ENCODE data around the gene CD19.
"Not testable (repeated sequence)": the region's sequence is repeated elsewhere in the genome, so short reads cannot be mapped to it uniquely, and the experiment has no call there.

The CD19 gene

GRCh38 chr16:28910086-28911031 is 21.4 kb upstream of the CD19 start:
- no peak for DNase-seq

GRCh38 chr16:28912558-28912957 is 19.2 kb upstream of the CD19 start:
- DNase-seq = no peak

- DNase-seq = no peak
Measured at GRCh38 chr16:28913946-28914724, 17.6 kb upstream of the CD19 start.

- DNase-seq = no peak
Measured at GRCh38 chr16:28915181-28915580, 16.6 kb upstream of the CD19 start.

GRCh38 chr16:28917095-28917494 is 14.7 kb upstream of the CD19 start:
- no peak for DNase-seq

DNA sequence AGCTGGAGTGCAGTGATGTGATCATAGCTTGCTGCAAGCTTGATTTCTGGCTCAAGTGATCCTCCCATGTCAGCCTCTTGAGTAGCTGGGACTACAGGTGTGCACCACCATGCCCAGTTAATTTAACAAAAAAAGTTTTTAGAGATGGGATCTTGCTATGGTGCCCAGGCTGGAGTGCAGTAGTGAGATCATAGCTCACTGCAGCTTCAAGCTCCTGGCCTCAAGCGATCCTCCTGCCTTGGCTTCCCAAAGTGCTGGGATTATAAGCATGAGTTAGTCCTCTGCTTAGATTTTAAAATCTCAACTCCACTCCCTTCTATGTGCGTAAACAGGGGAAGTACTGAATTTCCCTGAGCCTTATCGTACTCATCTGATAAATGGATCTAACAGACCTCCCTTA is 13.1 kb upstream of the CD19 start:
- DNase-seq = no peak

GRCh38 chr16:28923231-28923587 is 8.6 kb upstream of the CD19 start:
- DNase-seq = no peak

DNA sequence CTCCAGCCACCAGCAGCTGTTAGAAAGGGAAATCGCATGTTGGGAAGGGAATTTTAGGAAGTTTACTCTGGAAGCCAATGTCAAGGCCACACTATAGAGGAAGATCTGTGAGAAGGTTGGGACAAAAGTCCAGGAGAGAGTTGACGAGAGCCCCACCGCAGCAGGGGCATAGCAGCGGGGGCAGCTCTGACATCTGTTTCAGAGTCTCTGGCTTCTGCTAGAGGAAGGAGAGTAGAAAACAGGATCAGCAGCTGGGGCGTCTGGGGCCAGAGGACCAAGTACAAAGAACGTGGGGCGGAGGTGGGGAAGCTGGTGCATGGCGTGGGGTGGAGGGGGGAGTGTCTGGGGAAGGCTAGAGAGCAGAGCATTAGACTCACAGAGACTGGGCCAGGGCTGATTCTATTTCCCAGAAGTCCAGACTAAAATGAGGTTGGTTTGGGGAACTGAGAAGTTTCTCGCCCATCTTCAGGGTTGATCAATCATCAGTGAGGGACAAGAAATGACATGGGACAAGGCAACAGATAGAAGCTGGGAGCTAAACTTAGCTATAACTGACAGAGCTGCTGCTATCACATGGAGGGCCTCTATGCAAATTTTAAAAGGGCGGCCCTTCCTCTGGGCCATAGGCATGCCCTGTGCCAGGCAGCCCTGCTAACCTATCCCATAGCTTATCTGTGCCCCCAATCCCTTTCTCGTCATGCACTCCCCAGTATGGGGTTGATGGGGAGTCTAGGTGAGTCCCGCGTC is 7.9 kb upstream of the CD19 start:
- no peak for DNase-seq

- DNase-seq = no peak
Measured at GRCh38 chr16:28924399-28924761, 7.4 kb upstream of the CD19 start.

GRCh38 chr16:28924762-28925385 is 6.9 kb upstream of the CD19 start, which contains the start of gene RABEP2:
Gene RABEP2, minus strand, starts transcription at chr16:28925238. Its CDS starts 75 bp downstream, at chr16:28925163.
- peak; percentile 63 for DNase-seq

GRCh38 chr16:28925386-28926228 is 6.2 kb upstream of the CD19 start:
- no peak for DNase-seq

GRCh38 chr16:28926284-28926683 is 5.5 kb upstream of the CD19 start:
- DNase-seq = not testable (repeated sequence)

DNA sequence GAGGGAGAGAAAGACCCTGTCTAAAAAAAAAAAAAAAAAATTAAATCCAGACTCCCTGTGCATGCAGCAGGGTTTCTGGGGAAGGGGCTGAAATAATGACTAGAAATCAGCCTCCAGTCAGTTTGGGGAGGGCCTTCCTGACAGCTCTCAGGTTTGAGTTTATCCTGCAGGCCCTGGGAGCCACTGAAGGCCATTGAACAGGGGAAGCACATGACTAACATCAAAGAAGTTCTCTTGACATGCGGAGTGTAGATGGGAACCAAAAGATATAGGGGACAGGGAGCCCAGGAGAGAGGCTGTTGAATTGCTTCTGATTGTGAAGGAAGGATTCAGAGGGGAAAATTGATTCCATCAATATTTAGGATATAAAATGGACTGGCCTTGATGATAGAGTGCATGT is 4.0 kb upstream of the CD19 start:
- no peak for DNase-seq

DNA sequence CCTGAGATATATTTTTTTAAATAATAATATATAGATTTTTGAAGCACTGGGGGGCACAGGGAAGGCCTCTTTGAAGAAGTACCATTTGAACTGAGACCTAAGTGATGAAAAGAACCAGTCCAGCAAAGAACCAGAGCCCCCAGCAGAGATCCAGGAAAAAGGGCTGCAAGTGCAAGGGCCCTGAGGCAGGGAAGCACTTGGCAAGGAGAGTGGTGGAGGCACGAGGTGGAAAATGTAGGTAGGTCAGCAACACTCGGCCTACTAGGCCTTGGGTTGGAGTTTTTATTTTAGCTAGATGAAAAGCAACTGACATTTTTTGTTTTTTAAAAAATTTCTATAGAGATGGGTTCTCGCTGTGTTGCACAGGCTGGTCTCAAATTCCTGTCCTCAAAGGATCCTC is 1.6 kb upstream of the CD19 start:
- no peak for DNase-seq

- no peak for DNase-seq
Measured at GRCh38 chr16:28930652-28931051, 1.1 kb upstream of the CD19 start.

- DNase-seq = peak; percentile 16
Measured at GRCh38 chr16:28932339-28933141, 769 bp downstream of the CD19 start.

DNA sequence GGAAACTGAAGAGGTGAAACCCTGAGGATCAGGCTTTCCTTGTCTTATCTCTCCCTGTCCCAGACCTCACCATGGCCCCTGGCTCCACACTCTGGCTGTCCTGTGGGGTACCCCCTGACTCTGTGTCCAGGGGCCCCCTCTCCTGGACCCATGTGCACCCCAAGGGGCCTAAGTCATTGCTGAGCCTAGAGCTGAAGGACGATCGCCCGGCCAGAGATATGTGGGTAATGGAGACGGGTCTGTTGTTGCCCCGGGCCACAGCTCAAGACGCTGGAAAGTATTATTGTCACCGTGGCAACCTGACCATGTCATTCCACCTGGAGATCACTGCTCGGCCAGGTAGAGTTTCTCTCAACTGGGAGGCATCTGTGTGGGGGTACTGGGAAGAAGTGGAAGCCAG is 1.4 kb downstream of the CD19 start:
- no peak for DNase-seq

- DNase-seq = no peak
Measured at GRCh38 chr16:28935346-28935745, 3.6 kb downstream of the CD19 start.

DNA sequence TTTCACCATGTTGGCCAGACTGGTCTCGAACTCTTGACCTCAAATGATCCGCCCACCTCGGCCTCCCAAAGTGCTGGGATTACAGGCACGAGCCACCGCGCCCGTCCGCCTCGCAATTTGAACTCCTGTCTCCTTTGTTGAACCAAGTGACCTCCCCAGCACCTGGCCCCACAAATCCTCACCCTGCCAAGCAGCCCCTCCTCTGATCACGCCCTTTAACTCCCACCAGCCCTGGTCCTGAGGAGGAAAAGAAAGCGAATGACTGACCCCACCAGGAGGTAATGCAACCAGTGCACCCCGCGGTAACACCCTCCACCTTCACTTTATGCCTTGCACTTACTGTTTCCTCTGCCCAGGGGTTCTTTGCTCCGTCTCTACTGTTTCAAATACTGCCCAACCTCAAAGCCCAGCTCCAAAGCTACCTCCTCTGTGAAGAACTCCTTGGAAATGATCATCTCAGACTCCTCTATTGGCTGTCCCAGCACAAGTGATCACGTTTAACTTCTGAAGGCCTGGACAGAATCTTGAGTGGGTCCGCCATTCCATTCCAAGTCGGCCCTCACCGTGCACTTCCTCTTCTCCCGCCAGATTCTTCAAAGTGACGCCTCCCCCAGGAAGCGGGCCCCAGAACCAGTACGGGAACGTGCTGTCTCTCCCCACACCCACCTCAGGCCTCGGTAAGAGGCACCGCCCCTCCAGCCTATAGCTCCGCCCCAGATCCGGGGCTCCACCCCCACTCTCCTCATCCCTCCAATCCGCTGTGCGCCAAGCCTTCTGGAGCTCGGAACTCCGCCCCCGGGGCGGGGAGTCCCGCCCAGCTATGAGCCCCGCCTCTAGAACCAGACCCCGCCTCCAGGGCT is 4.4 kb downstream of the CD19 start:
- DNase-seq = no peak

DNA sequence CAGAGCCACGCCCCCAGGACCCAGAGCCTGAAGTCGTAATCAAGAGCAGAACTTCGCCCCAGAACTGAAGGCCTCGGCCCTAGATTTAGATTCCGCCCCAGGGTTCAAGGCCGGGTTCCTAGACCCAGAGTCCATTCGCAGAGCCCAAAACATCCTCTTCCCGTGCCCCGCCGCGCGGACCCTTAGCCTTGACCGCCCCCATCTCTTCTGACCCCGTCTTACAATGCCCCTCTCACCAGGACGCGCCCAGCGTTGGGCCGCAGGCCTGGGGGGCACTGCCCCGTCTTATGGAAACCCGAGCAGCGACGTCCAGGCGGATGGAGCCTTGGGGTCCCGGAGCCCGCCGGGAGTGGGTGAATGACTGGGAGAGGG is 5.0 kb downstream of the CD19 start:
- no peak for DNase-seq

Measured in DMS 273 treated with DMSO at 0.1 percent for 48 hours (cell line).